B cell (primary cell): Measurements from ENCODE around the gene RNF213. TPM values are rescaled to one million over a fixed set of nuclear protein-coding genes. Genes with fewer than 3 reads are reported as not detected.

Source experiments
- ATAC-seq: fragments of 200-7000 bp; cut with Tn5 transposase; one replicate; pipeline ENCODE4 v1.10.0; 2021; ENCODE audit warnings: low read depth, mild to moderate bottlenecking, moderate number of reproducible peaks, moderate library complexity
- CTCF ChIA-PET: fragments of 350-600 bp; sonication (Branson Sonifier 250); formaldehyde crosslinking; loops from one replicate; lab custom pipeline; 2021; ENCODE audit warnings: antibody characterized with exemption, inconsistent platforms; lab: Charles Lee
- POLR2A ChIA-PET: fragments of 350-600 bp; sonication (Branson Sonifier 250); formaldehyde crosslinking; loops from one replicate; lab custom pipeline; 2021; ENCODE audit warnings: antibody characterized with exemption; lab: Charles Lee
- DNase-seq: peaks from one replicate; pipeline ENCODE4 v3.0.0; 2013
- H2AFZ ChIP-seq: 2 replicates; pipeline ENCODE4 v1.6.1; 2012; ENCODE audit warnings: mild to moderate bottlenecking, low read depth, low read length; ENCODE audit not compliant: insufficient read depth, poor library complexity, severe bottlenecking
- H3K27ac ChIP-seq, 2 donors: 1 replicate in 1 of 2; 2 replicates in 1 of 2; pipeline ENCODE4 v1.5.1; 2012 to 2013; ENCODE audit warnings: low read length in 2 of 2, mild to moderate bottlenecking in 2 of 2, moderate library complexity in 1 of 2
- H3K27me3 ChIP-seq, 4 experiments: fragments of 200-600 bp in 1 of 4; sonication (generic) in 1 of 4; replicated peaks in 1 of 4; 1 replicate in 2 of 4; 2 replicates in 2 of 4; pipeline versions ENCODE4 v1.6.1 to v1.7.0; 2013 to 2016; ENCODE audit warnings: low read length in 3 of 4, mild to moderate bottlenecking in 2 of 4, mixed read lengths in 1 of 4, moderate library complexity in 1 of 4; ENCODE audit not compliant: insufficient read depth in 4 of 4, control insufficient read depth in 3 of 4; ENCODE audit errors: control extremely low read depth in 1 of 4
- H3K36me3 ChIP-seq, 2 experiments: replicated peaks in 1 of 2; 1 replicate in 1 of 2; 2 replicates in 1 of 2; pipeline versions ENCODE4 v1.6.1 to v1.7.1; 2013; ENCODE audit warnings: low read length in 1 of 2; ENCODE audit not compliant: insufficient read depth in 2 of 2, control insufficient read depth in 1 of 2; ENCODE audit errors: control extremely low read depth in 1 of 2, extremely low read depth in 1 of 2
- H3K4me1 ChIP-seq, 2 donors: fragments of 200-600 bp in 1 of 2; sonication (generic) in 1 of 2; 1 replicate in 1 of 2; 2 replicates in 1 of 2; pipeline versions ENCODE4 v1.5.1 to v1.6.1; 2013 to 2017; ENCODE audit warnings: low read length in 2 of 2; ENCODE audit not compliant: control insufficient read depth in 2 of 2, insufficient read depth in 2 of 2
- H3K4me2 ChIP-seq: replicated peaks from 2 replicates; pipeline ENCODE3; 2012; ENCODE audit warnings: mild to moderate bottlenecking, low read depth, low read length; ENCODE audit not compliant: poor library complexity, severe bottlenecking
- H3K4me3 ChIP-seq, 5 experiments: fragments of 200-600 bp in 1 of 5; sonication (generic) in 1 of 5; 1 replicate in 3 of 5; 2 replicates in 2 of 5; pipeline versions ENCODE4 v1.5.1 to v1.7.0; 2011 to 2016; ENCODE audit warnings: low read length in 4 of 5, mild to moderate bottlenecking in 4 of 5, low read depth in 2 of 5, control low read depth in 1 of 5, moderate library complexity in 1 of 5; ENCODE audit not compliant: insufficient read depth in 1 of 5; ENCODE audit errors: control extremely low read depth in 1 of 5, extremely low read depth in 1 of 5
- H3K79me2 ChIP-seq: fragments of 200-600 bp; sonication (generic); one replicate; pipeline ENCODE4 v1.6.0; 2016; ENCODE audit warnings: low read length; ENCODE audit not compliant: control insufficient read depth, insufficient read depth
- H3K9ac ChIP-seq: fragments of 200-600 bp; sonication (generic); 2 replicates; pipeline ENCODE4 v1.6.1; 2017; ENCODE audit warnings: mild to moderate bottlenecking, low read length, moderate library complexity
- H3K9me3 ChIP-seq, 3 donors: one replicate each; pipeline versions ENCODE4 v1.6.1 to v1.7.1; 2013; ENCODE audit warnings: low read length in 2 of 3; ENCODE audit not compliant: control insufficient read depth in 2 of 3, insufficient read depth in 1 of 3; ENCODE audit errors: control extremely low read depth in 1 of 3
- H4K20me1 ChIP-seq: 2 replicates; pipeline ENCODE4 v1.6.0; 2012; ENCODE audit warnings: mild to moderate bottlenecking, low read length; ENCODE audit not compliant: insufficient read depth, control insufficient read depth, poor library complexity, severe bottlenecking
- H3K27ac Mint-ChIP-seq: one replicate; pipeline ENCODE4 v1.8.0; 2021; ENCODE audit warnings: mixed read lengths
- H3K27me3 Mint-ChIP-seq: one replicate; pipeline ENCODE4 v1.8.0; 2021; ENCODE audit warnings: mixed read lengths
- H3K4me1 Mint-ChIP-seq: one replicate; pipeline ENCODE4 v1.8.0; 2021; ENCODE audit warnings: mixed read lengths
- H3K4me3 Mint-ChIP-seq: one replicate; pipeline ENCODE4 v1.8.0; 2021; ENCODE audit warnings: mixed read lengths
- H3K9me3 Mint-ChIP-seq: one replicate; pipeline ENCODE4 v1.8.0; 2022; ENCODE audit warnings: mixed read lengths; ENCODE audit not compliant: insufficient read depth
- EZH2 ChIP-seq: IDR thresholded peaks from 2 replicates; pipeline ENCODE4 v1.6.1; 2012; ENCODE audit warnings: borderline replicate concordance, low read depth, mild to moderate bottlenecking, moderate library complexity, low read length; ENCODE audit not compliant: insufficient read depth, poor library complexity, severe bottlenecking
- WGBS: methylation state at CpG from one replicate; pipeline ENCODE4 v1.1.5; 2013; ENCODE audit warnings: missing lambda C conversion rate; ENCODE audit not compliant: insufficient coverage; 5-methylcytosine and 5-hydroxymethylcytosine counted together
- intact Hi-C: fragments of 100-400 bp; cut with micrococcal nuclease; formaldehyde crosslinking; loops from one replicate; pipeline ENCODE4 v1.10.0; 2022
- polyA plus RNA-seq: library from polyadenylated mRNA; depleted of rRNA; stranded (reverse); fragments of >200 nt; gene quantifications from 2 replicates; pipeline ENCODE4 v1.2.3, GENCODE V29; 2012
- total RNA-seq, 2 donors: library from RNA; stranded (reverse); fragments of 120-200 nt in 1 of 2; gene quantifications; 1 replicate in 1 of 2; 2 replicates in 1 of 2; pipeline versions ENCODE4 v1.2.3 to v1.2.4, GENCODE V29; 2013 to 2022
- TF ChIP-seq, protein P1 (sequence below): fragments of 200-600 bp; IDR thresholded peaks from one replicate; pipeline ENCODE4 v1.8.0; 2022; ENCODE audit warnings: antibody characterized with exemption, mild to moderate bottlenecking

The RNF213 gene
- total and polyA plus RNA-seq, 2 donors (not counting 1 experiment from before 2014, with no cell fraction given) = 121 to 287 TPM

DNA sequence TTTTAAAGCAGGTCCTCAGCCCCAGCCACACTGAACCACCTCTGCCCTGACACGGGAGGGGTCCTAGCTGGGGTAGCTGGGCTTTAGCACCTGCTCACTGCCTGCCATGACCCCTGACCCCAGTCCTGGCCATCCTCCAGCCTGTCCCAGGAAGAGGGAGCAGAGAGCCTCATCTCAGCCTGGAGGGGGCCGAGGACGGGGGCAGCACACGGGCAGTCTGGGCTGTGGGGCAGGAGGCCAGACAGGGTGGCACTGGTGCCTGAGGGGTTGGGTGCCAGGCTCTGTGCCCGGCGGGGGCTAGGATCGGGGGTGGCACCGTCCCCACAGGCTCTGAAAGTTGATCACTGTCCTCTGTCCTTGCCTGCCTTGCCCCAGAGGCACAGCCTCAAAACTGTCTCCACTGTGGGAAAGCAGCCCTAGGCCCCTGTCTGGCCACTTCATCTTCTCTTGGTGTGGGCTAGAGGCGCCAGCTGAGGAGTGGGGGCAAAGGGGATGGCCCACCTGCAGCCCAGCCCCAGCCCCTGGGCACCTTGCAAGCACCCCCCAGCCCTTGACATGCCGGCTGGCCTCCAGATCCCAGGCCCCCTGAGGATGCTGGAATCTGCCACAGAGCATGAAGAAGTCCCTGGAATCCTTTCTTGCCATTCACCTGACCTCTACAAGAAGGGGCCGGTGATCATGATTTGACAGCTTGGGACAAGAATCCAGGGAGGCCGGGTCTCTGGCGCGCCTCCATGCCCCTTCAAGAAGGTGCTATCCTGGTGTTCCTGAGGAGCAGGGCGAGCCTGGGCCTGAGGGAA lies 170.0 kb downstream of the RNF213 start:
- ATAC-seq (no peak), DNase-seq (no peak)
- Mint-ChIP-seq H3K27me3 (no peaks in the 10 kb centered on the region), H3K27ac (no peak overlapping the region), H3K4me1 (peaks cover 12% of the 10 kb centered on the region), H3K9me3 (no peaks in the 10 kb centered on the region), H3K4me3 (no peak overlapping the region)
- Histone ChIP-seq H3K79me2 (no peaks in the 10 kb centered on the region), H4K20me1 (no peaks in the 10 kb centered on the region), H3K4me1 (peaks cover 14 to 16% of the 10 kb centered on the region in 2 donors), H3K4me2 (no peak overlapping the region), H2AFZ (no peak overlapping the region), H3K9me3 (peaks cover 0 to under 1% (median 0%) of the 10 kb centered on the region in 3 donors), H3K27me3 (peaks cover 0 to 3% (median 0%) of the 10 kb centered on the region in 4 experiments), H3K27ac (no peak overlapping the region), H3K9ac (no peak overlapping the region), H3K36me3 (no peaks in the 10 kb centered on the region), H3K4me3 (no peak overlapping the region)
- 92% methylated on average over 14 of the region's 15 CpGs for WGBS
- ChIA-PET POLR2A (no interaction called here), CTCF (no interaction called here)
- intact Hi-C loops = no loop called here
- TF ChIP-seq, protein P1, sequence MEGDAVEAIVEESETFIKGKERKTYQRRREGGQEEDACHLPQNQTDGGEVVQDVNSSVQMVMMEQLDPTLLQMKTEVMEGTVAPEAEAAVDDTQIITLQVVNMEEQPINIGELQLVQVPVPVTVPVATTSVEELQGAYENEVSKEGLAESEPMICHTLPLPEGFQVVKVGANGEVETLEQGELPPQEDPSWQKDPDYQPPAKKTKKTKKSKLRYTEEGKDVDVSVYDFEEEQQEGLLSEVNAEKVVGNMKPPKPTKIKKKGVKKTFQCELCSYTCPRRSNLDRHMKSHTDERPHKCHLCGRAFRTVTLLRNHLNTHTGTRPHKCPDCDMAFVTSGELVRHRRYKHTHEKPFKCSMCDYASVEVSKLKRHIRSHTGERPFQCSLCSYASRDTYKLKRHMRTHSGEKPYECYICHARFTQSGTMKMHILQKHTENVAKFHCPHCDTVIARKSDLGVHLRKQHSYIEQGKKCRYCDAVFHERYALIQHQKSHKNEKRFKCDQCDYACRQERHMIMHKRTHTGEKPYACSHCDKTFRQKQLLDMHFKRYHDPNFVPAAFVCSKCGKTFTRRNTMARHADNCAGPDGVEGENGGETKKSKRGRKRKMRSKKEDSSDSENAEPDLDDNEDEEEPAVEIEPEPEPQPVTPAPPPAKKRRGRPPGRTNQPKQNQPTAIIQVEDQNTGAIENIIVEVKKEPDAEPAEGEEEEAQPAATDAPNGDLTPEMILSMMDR = no peak

DNA sequence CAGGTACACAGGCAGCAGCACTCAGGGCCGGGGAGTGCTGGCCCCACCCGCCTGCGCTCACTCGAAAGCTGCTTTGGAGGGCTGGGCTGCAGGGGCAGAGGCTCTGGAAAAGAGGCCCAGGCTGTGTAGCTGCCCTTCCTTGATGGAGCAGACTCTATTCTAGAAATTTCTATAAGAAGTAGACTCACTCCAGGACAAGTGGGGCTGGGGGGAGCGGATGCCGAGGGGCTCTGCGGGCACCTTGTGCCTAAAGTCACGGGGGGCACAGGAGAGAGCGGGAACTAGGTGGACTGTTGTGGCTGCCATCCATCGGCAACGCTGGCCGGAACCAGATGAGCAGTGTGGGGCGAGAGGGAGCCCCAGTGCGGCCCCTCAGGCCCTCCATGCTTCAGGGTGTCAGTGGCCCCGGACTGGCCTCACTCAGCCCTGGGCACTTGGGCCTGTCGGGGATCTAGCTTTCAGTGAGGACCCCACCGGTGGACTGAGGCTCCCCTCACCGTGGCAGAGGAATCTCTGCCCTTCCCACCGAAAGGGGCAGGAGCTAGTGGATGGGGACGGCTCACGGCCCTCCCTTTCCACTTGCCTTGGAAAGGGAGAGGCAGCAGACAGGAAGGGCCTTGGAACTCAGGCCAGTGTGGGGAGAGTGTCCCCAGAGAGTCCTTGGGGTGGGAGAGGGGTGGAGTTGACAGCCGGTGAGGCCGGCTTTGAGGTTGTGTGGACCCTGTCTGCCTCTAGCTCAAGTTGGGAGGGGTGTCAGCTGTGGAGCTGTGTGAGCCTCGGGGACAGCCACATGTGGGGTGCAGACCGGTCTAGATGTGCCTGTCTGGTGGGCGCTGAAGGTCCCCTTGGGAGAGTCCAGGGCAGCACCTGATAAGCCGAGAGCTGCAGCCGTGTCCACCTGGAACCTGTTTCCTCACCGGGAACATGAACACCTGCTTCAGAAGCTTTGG lies 170.9 kb downstream of the RNF213 start:
- Histone ChIP-seq H3K27ac (no peak overlapping the region), H4K20me1 (no peaks in the 10 kb centered on the region), H3K36me3 (no peaks in the 10 kb centered on the region), H2AFZ (no peak overlapping the region), H3K9ac (no peak overlapping the region), H3K4me2 (no peak overlapping the region), H3K79me2 (no peaks in the 10 kb centered on the region), H3K27me3 (no peaks in the 10 kb centered on the region), H3K4me3 (no peak overlapping the region), H3K9me3 (peaks cover 0 to 6% (median 0%) of the 10 kb centered on the region in 3 donors), H3K4me1 (peaks cover 5 to 7% of the 10 kb centered on the region in 2 donors)
- 94% methylated on average over 29 of the region's 29 CpGs for WGBS
- ChIA-PET POLR2A (no interaction called here), CTCF (no interaction called here)
- H3K4me3 Mint-ChIP-seq = no peak overlapping the region
- DNase-seq = no peak
- H3K4me1 Mint-ChIP-seq = peaks cover 7% of the 10 kb centered on the region
- intact Hi-C loops = no loop called here
- H3K27ac Mint-ChIP-seq = no peak overlapping the region
- TF ChIP-seq, protein P1 = no peak
- TF ChIP-seq EZH2 = no peak
- no peaks in the 10 kb centered on the region for H3K27me3 Mint-ChIP-seq
- peaks cover 2% of the 10 kb centered on the region for H3K9me3 Mint-ChIP-seq
- no peak for ATAC-seq
